NCI-H510A treated with DMSO at 0.1 percent for 48 hours (cell line): ENCODE measurements around the gene PHF13.

Source experiments
- DNase-seq: peaks from one replicate; lab custom pipeline; 2025; lab: John Stamatoyannopoulos, UW

The PHF13 gene

GRCh38 chr1:6613361-6614018 lies at the start of gene PHF13:
Gene PHF13, plus strand, starts transcription at chr1:6613731. Its CDS starts 336 bp downstream, at chr1:6614067.
- peak; percentile 99 for DNase-seq

- no peak for DNase-seq
Observed at GRCh38 chr1:6569033-6569432, 44.5 kb upstream of the PHF13 start.

GRCh38 chr1:6570100-6570499 lies 43.4 kb upstream of the PHF13 start:
- no peak for DNase-seq

- no peak for DNase-seq
Observed at GRCh38 chr1:6570987-6571386, 42.5 kb upstream of the PHF13 start.

- no peak for DNase-seq
Observed at GRCh38 chr1:6572653-6573383, 40.7 kb upstream of the PHF13 start.

- no peak for DNase-seq
Observed at GRCh38 chr1:6574025-6574620, 39.4 kb upstream of the PHF13 start.

- no peak for DNase-seq
Observed at GRCh38 chr1:6574818-6575217, 38.7 kb upstream of the PHF13 start.

- no peak for DNase-seq
Observed at GRCh38 chr1:6577831-6578525, 35.6 kb upstream of the PHF13 start.

GRCh38 chr1:6578624-6579373 lies 34.7 kb upstream of the PHF13 start:
- no peak for DNase-seq

- peak; percentile 99 for DNase-seq
Observed at GRCh38 chr1:6579374-6580118, 34.0 kb upstream of the PHF13 start, which contains the start of gene ZBTB48. Gene ZBTB48, plus strand, starts transcription at chr1:6579994. Its CDS starts 616 bp downstream, at chr1:6580610.

GRCh38 chr1:6580119-6580592 lies 33.4 kb upstream of the PHF13 start:
- no peak for DNase-seq

GRCh38 chr1:6580593-6581409 lies 32.7 kb upstream of the PHF13 start:
- no peak for DNase-seq

GRCh38 chr1:6581561-6582305 lies 31.8 kb upstream of the PHF13 start:
- DNase-seq: peak; percentile 95

GRCh38 chr1:6582370-6582769 lies 31.2 kb upstream of the PHF13 start:
- DNase-seq: peak; percentile 74

- DNase-seq: no peak
Observed at GRCh38 chr1:6584126-6585080, 29.1 kb upstream of the PHF13 start.

GRCh38 chr1:6585081-6585722 lies 28.3 kb upstream of the PHF13 start:
- no peak for DNase-seq

GRCh38 chr1:6585841-6586240 lies 27.7 kb upstream of the PHF13 start:
- DNase-seq: no peak

GRCh38 chr1:6586404-6586816 lies 27.1 kb upstream of the PHF13 start:
- no peak for DNase-seq
